GM21717 (cell line): Measurements from ENCODE around the gene PISD.

Experiments used
- ATAC-seq: cut with Tn5 transposase; IDR thresholded peaks from one replicate; pipeline ENCODE4 v1.9.1; 2021; ENCODE audit warnings: mild to moderate bottlenecking, moderate library complexity; ENCODE audit not compliant: unreplicated experiment

The PISD gene

GRCh38 chr22:31626427-31627150 is 35.4 kb downstream of the PISD start:
- ATAC-seq: no peak

GRCh38 chr22:31625661-31626426 is 36.2 kb downstream of the PISD start:
- ATAC-seq: no peak

DNA sequence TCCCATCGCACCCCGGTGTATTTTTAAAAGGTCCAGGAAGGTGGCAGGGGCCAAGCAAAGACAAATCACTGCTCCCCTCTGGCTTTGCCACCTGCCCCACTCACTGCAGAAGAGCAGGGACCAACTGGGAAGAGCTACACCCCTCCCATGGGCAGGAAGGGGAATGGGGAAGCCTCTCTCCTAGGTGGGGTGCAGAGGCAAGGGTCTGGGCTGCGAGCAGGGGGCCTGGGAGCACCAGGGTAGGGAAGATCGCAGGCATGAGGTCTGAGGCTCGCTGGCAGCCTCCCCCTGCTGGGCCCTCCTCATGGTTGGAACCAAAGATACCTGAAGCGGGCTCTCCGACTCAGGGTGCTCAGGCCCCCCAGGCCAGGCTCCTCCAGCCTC is 36.8 kb downstream of the PISD start:
- no peak for ATAC-seq

DNA sequence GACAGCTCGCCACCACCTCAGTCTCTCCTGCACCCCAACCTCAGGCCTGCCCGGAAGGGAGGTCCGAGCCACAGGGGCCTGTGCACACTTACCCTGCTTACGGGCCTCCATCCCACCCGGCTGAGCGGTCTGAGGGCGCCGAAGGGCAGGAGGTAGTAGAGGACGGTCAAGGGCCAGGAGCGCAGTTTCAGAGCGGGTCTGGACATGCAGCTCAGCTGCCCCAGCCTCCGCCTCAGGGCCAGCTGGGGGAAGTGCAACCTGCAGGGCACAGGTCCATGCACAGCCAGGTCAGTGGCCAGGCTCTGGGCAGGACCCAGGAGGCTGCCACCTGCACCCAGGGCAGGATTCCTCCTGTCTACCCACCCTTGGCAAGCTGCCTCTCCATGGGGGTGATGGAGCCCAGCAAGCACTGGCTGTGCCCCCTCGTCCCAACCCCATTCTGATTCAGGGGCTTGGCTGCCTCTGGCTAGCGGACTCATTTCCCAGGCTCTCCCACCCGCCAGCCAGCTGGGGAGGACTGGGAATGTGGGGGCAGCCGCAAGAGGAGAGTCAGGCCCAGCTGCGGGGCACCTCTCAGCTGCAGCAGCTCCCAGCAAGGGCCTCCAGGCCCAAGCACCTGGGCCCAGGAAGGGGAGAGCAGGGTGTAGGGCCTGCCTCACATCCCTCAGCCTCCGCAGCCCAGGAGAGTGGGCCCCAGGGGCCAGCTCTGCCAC is 38.3 kb downstream of the PISD start:
- no peak for ATAC-seq

DNA sequence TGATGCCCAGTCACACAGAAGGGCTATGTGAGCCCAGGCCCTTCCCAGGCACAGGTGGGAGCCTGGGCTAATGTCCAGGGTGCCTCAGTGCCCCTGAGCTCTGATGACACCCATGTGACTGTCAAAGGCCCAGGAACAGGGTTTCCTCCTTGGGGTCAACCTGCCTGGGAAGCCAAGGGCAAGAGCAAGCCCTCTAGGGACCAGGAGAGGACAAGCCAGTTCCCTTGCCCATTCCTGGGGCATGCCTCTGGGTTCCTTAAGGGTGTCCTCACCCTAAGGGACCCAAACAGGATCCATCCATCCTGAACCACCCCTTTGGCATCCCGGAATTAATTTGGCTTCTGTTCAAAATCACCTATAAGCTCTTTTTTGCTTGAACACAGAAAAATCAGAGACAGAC is 39.0 kb downstream of the PISD start:
- ATAC-seq: no peak

DNA sequence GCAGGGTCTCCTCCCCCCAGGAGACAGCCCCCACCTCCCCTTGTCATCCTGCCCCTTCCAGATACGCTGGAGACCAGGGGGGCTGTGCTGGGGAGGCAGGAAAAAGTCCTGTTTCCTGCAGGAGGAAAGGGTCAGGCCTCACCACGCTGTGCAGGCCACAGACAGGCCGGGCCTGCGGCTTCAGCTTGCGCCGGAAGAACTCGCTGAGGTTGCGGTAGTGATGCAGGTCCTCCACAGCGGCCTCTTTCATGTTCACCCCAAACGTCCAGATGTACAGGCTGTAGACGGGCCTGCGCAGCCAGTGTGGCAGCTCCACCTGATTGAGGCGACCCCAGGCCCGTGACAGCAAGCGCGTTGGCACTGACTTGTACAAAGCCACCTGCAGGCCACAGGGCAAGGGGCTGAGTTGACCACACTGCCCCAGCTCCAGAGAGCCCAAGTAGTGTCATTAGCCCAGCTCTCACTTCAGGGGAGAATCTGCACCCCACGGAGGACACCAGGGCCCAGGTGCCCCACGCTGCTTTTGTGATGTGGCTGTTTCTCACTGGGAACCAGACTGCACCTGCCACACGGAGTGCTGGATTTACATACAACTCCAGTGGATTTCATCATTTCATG is 40.4 kb downstream of the PISD start:
- no peak for ATAC-seq

DNA sequence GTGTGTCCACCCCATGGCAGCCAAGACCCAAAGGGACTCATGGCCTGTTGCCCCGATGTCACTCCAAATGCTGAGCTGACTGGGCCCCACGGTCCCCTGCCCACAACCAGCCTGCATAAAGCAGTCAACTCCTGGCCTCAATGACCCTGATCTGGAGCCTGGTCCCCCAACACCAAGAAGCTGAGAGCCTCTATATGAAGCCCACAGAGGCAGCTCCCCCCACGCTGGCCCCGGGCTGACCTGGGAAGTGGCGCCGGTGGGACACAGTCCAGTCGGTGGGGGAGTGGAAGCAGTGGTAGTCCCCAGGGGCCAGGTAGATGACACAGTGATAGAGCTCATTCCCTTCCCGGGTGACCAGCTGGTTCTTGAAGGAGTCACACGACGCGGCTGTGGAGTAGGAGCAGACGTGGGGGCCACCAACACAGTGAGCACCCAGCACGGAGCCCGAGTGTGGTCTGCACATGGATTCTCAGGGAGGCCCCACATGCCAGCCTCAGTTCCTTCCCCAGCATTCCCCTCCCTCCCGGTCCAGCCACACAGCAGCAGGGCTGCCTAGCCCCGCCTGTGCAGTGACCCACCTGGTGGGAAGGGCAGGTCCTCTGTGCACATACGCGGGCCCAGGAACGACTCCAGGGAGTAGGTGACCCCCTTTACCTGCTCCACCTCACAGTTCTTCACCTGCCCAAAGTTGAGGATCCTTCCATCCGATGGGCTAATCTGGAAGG is 41.1 kb downstream of the PISD start:
- no peak for ATAC-seq

GRCh38 chr22:31619611-31620300 is 42.3 kb downstream of the PISD start:
- no peak for ATAC-seq

GRCh38 chr22:31618471-31619176 is 43.4 kb downstream of the PISD start:
- ATAC-seq: no peak

DNA sequence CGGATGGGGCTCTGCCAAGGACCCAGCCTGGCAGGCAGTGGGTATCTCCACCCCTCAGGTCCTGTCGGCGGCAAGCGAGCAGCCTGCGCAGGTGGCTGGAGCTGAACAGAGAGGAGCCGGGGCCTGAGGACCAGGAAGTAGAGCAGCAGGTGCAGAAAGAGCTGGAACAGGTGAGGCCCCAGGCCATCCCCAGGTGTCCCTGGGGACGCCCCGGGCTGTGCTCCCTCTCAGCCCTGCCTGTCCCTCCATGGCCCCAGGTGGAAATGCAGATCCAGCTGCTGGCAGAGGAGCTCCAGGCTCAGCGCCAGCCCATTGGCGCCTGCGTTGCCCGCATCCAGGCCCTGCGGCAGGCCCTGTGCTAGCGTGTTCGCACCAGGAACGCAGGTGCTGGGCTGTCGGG is 44.0 kb downstream of the PISD start:
- ATAC-seq: no peak

DNA sequence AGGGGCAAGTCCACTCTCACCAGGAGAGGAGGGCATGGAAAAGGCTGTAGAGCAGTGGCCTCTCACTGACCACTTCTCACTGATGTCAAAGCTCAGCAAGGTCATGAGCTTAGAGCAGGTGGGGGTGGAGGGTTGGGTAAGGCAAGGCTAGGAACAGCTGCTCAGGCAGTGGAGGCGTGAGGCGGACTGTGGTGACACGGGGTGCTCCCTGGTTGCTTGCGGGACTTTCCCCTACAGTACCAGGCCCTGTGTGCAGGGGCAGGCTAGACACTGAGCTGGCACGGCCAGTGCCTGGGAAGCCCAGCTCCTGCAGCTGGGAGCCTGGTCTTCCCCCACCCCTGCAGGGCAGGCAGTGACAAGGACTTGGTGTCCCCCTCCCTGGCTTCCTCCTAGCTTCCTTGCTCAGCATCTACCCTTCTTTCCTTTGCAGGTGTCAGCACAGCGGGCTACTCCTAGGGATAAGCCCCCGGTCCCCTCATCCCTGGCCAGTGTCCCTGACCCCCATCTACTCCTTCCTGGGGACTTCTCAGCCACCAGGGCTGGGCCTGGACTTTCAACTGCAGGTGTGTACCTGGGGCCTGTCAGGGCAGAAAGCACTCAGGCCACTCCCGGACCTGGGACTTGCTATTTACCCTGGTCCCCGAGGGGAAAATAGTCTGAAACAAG is 45.6 kb downstream of the PISD start:
- peak; percentile 51 for ATAC-seq

- peak; percentile 13 for ATAC-seq
These were observed 46.1 kb downstream of the PISD start for GRCh38 chr22:31615940-31616314.

DNA sequence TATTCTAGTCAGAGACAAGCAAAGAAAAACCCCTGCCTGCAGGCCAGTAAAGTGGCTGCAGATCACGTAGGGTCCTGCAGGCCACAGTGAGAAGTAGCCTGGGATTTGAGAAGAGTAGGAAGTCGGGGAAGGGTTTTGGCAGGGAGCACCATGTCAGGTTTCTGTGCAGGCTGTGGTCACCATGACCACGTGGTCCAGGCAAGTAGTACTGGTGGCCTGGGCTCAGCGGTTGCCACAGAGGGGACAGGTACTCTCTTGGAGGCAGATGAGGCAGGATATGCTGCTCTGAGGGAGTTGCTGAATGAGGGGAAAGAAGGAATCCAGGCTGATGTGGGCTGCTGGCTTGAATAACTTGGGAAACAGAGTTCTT is 46.5 kb downstream of the PISD start:
- no peak for ATAC-seq

GRCh38 chr22:31614781-31615490 is 47.1 kb downstream of the PISD start:
- no peak for ATAC-seq

DNA sequence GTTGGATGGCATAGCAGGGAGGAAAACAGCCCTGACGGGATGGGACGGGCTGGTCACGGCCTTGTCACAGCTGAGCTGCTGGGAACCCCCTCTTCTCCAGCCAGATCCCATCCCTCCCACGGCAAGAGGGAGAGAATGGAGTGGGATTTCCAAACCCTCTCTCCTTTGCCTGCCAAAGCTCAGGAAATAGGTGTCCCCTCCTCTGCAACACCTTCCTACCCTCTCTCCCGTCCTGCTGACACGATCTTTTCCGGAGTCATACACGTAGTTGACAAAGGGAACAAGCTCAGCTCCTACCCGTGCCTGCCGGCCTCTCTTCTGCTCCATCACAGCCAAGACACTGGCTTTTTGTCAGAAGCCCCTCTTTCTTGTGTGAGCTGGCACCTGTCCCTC is 48.1 kb downstream of the PISD start:
- no peak for ATAC-seq

DNA sequence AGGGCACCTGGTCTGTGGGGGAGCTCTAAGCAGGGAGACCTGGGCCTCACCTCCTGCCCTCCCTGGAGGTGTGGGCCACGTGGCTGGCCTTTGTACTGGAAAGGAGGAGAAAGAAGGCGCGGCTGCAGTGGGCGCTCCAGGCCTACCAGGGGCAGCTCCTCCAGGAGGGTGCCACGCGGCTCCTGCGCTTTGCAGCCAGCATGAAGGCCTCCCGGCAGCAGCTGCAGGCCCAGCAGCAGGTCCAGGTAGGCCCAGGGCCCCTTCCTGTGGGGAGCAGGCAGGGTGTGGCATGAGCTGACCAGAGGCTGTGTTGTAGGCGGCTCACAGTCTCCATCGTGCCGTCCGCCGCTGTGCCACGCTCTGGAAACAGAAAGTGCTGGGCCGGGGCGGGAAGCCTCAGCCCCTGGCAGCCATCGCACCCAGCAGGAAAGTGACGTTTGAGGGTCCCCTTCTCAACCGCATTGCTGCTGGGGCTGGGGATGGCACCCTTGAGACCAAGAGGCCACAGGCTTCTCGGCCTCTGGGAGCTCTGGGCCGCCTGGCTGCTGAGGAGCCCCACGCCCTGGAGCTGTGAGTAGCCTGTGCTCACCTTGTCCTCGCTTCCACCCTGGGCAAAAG is 48.6 kb downstream of the PISD start:
- ATAC-seq: no peak

DNA sequence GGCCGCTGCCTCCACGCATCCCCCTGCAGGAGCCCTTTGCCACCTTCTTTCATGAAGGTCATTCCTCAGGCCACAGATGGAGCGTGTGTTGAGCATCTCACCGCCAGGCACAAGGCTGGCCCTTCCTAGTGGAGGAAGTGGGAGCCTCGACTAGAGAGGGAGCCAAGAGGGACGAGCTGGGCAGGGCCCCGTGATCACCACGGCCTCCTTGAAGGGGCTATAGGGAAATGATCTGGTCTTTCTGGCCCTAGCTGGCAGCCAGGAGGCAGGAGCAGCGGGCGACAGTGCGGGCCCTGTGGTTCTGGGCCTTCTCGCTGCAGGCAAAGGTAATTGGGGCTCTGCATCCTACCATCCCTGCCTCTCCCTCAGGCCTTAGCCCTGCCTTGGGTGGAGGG is 49.1 kb downstream of the PISD start:
- no peak for ATAC-seq

DNA sequence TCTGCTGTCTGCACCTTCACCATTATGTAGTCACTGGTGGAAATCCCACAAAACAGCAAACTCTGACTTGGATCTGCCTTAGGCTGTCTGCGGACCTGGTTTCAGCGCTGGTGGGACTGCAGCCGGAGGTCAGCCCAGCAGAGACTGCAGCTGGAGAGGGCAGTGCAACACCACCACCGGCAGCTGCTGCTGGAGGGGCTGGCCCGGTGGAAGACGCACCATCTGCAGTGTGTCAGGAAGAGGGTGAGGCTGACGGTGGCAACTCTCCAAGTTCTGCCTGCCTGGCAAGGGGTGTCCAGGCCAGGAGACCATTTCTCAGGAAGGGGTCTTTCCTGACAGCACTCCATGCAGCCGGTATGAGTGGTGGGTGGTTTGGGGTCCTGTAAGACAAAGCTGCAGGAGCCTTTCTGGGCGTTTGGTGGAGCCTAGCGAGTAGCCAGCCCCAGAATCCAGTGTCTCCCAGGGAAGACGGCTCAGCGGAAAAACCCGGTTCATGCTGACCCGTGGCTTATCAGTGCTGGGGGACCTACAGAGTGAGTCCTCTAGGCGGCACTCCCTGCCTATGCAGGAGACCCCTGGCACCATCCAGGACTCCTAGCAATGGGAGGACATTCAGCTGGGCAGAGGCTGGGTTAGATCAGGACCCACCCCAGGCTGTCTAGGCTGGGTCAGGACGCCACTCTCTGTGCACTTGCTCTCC is 50.8 kb downstream of the PISD start:
- ATAC-seq: no peak
